CD4-positive, alpha-beta memory T cell (primary cell): ENCODE results near the gene PRELID2. TPM values are rescaled to one million over a fixed set of nuclear protein-coding genes. Genes with fewer than 3 reads are reported as not detected.

Experiments used
- CTCF ChIA-PET: fragments of 350-600 bp; sonication (Branson Sonifier 250); formaldehyde crosslinking; loops from one replicate; lab custom pipeline; 2021; ENCODE audit warnings: inconsistent platforms; ENCODE audit not compliant: partially characterized antibody; lab: Charles Lee
- POLR2A ChIA-PET: fragments of 350-600 bp; sonication (Branson Sonifier 250); formaldehyde crosslinking; loops from one replicate; lab custom pipeline; 2021; ENCODE audit not compliant: partially characterized antibody; lab: Charles Lee
- DNase-seq, 5 donors: peaks; one replicate each; pipeline versions ENCODE4 v3.0.0 to v3.0.0-alpha.2; 2020 to 2022; ENCODE audit warnings: mixed read lengths in 1 of 5
- H3K27ac ChIP-seq: one replicate; pipeline ENCODE4 v1.7.0; 2013; ENCODE audit warnings: low read depth, low read length
- H3K27me3 ChIP-seq: 2 replicates; pipeline ENCODE4 v1.7.0; 2013; ENCODE audit warnings: mild to moderate bottlenecking, low read length, moderate library complexity; ENCODE audit not compliant: insufficient read depth
- H3K36me3 ChIP-seq: 2 replicates; pipeline ENCODE4 v1.7.0; 2013; ENCODE audit warnings: mild to moderate bottlenecking, low read length, moderate library complexity; ENCODE audit not compliant: insufficient read depth
- H3K4me1 ChIP-seq: 2 replicates; pipeline ENCODE4 v1.7.0; 2013; ENCODE audit warnings: mild to moderate bottlenecking, low read length, moderate library complexity; ENCODE audit not compliant: insufficient read depth
- H3K4me3 ChIP-seq, 2 donors: one replicate each; pipeline ENCODE4 v1.7.0; 2013; ENCODE audit warnings: low read length in 2 of 2, mild to moderate bottlenecking in 1 of 2
- H3K9me3 ChIP-seq, 2 donors: one replicate each; pipeline ENCODE4 v1.7.0; 2013; ENCODE audit warnings: low read length in 2 of 2, control low read depth in 1 of 2; ENCODE audit not compliant: control insufficient read depth in 1 of 2
- H3K27ac Mint-ChIP-seq, 7 donors: one replicate each; pipeline ENCODE4 v1.8.0; 2020 to 2021; ENCODE audit warnings: mixed read lengths in 7 of 7, mild to moderate bottlenecking in 6 of 7, inconsistent platforms in 3 of 7, moderate library complexity in 3 of 7
- H3K27me3 Mint-ChIP-seq, 2 donors: one replicate each; pipeline ENCODE4 v1.8.0; 2020 to 2021; ENCODE audit warnings: mixed read lengths in 2 of 2
- H3K36me3 Mint-ChIP-seq, 2 donors: one replicate each; pipeline ENCODE4 v1.8.0; 2020 to 2021; ENCODE audit warnings: mixed read lengths in 2 of 2, inconsistent platforms in 1 of 2, mild to moderate bottlenecking in 1 of 2
- H3K4me1 Mint-ChIP-seq, 4 donors: one replicate each; pipeline ENCODE4 v1.8.0; 2020 to 2021; ENCODE audit warnings: mixed read lengths in 4 of 4, mild to moderate bottlenecking in 1 of 4
- H3K4me3 Mint-ChIP-seq, 8 donors: one replicate each; pipeline ENCODE4 v1.8.0; 2020 to 2021; ENCODE audit warnings: mixed read lengths in 8 of 8, mild to moderate bottlenecking in 7 of 8, moderate library complexity in 6 of 8, inconsistent platforms in 3 of 8
- H3K9me3 Mint-ChIP-seq, 8 donors: one replicate each; pipeline ENCODE4 v1.8.0; 2020 to 2021; ENCODE audit warnings: mixed read lengths in 8 of 8, mild to moderate bottlenecking in 5 of 8, inconsistent platforms in 3 of 8, moderate library complexity in 1 of 8
- intact Hi-C: fragments of 100-400 bp; cut with micrococcal nuclease; formaldehyde crosslinking; loops from one replicate; pipeline ENCODE4 v1.15.1; 2023
- polyA plus RNA-seq, 2 donors: library from polyadenylated mRNA; unstranded; fragments of 300-500 nt; fragmentation: Illumina TruSeq; gene quantifications; one replicate each; pipeline ENCODE4 v1.2.3, GENCODE V29; 2021
- total RNA-seq, 2 experiments: library from RNA; stranded (reverse); gene quantifications; one replicate each; pipeline ENCODE4 v1.2.3, GENCODE V29; 2021

PRELID2 gene
- total and polyA plus RNA-seq, 4 experiments from 2014 or later: 1.7 to 3.1 (median 2.2) TPM

DNA sequence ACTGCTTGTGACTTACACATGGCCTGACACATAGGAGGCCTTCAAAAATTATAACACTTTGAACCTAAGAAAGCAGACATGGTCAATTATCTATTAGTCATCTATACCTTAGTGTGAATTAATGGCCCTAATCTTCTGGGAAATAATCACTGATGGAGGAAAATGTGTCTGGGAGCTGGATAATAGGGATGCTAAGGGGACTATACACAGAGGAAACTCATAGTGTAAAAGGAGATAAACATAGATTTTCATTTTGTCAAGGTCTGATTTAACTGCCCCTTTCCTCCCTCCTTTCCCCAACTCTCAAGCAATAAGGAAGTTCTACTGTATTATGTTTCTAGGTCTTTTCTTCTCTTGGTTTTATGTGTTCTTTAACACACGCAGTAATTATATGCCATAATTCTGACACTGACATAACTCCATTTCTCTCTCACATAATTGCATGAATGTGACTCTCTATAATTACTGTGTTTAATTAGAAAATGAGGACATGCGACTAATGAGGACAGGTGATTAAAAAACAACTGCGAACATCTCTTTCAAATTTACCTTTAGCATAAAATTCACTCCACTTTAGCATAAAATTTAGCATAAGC, 18.7 kb upstream of the PRELID2 start:
- peaks cover 0 to 1% (median 0%) of the 10 kb centered on the region in 4 donors for H3K4me1 Mint-ChIP-seq
- CTCF ChIA-PET: no interaction called here
- Histone ChIP-seq H3K4me3 (no peak overlapping the region), H3K36me3 (no peaks in the 10 kb centered on the region), H3K4me1 (peaks cover 6% of the 10 kb centered on the region), H3K27ac (no peak overlapping the region), H3K9me3 (no peaks in the 10 kb centered on the region), H3K27me3 (no peaks in the 10 kb centered on the region)
- intact Hi-C loops: no loop called here
- H3K27me3 Mint-ChIP-seq: peaks cover 3 to 7% of the 10 kb centered on the region in 2 donors
- H3K36me3 Mint-ChIP-seq: no peaks in the 10 kb centered on the region
- peaks cover 0 to 3% (median 0%) of the 10 kb centered on the region in 8 donors for H3K9me3 Mint-ChIP-seq
- DNase-seq: no peak
- H3K4me3 Mint-ChIP-seq: no peak overlapping the region
- POLR2A ChIA-PET: no interaction called here
- no peak overlapping the region for H3K27ac Mint-ChIP-seq

DNA sequence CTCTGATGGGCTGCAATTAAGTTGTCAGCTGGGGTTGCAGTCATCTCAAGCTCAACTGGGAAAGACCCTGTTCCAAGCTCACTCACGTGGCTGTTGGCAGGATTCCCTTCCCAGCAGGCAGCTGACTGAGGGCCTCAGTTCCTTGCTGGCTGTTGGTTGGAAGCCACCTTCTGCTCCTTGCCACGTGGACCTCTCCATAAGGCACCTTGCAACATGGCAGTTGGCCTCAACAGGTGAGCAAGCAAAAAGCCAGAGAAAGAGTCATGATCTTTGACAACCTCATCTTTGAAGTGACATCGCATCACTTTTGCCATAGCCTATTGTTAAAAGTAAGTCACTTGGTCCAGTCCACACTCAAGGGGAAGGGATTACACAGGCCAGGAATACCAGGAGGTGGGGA, 17.8 kb upstream of the PRELID2 start:
- no peak overlapping the region for H3K4me3 Mint-ChIP-seq
- POLR2A ChIA-PET: no interaction called here
- peaks cover 3 to 9% of the 10 kb centered on the region in 2 donors for H3K27me3 Mint-ChIP-seq

DNA sequence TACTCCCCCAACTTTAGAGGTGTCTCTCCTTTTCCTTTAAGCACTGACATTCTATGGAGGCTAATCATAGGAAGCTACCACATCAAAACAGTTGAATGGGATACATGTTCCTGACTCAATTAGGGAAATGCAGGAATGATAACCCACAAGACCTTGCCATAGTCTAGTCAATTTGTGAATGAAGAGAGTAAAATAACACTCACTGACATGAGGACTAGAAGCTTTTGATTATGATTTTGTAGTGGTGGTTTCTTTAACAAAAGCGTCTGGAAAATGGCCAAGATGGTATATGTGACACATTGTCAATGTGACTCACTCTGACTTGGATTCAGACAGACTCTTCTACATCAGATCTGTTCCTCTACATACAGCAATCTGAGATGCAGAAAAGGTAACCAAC, 13.7 kb upstream of the PRELID2 start:
- POLR2A ChIA-PET: no interaction called here
- H3K9me3 Mint-ChIP-seq: peaks cover 0 to 3% (median 0%) of the 10 kb centered on the region in 8 donors

More for the DNA sequence above, 17.8 kb upstream of the PRELID2 start:
- H3K9me3 Mint-ChIP-seq: peaks cover 0 to 3% (median 0%) of the 10 kb centered on the region in 8 donors
- Histone ChIP-seq H3K4me1 (peaks cover 6% of the 10 kb centered on the region), H3K9me3 (no peaks in the 10 kb centered on the region), H3K27me3 (no peaks in the 10 kb centered on the region), H3K27ac (no peak overlapping the region), H3K36me3 (no peaks in the 10 kb centered on the region), H3K4me3 (no peak overlapping the region)
- no peak for DNase-seq
- H3K36me3 Mint-ChIP-seq: no peaks in the 10 kb centered on the region
- intact Hi-C loops: no loop called here
- peaks cover 0 to 1% (median 0%) of the 10 kb centered on the region in 4 donors for H3K4me1 Mint-ChIP-seq
- no peak overlapping the region for H3K27ac Mint-ChIP-seq
- CTCF ChIA-PET: no interaction called here

DNA sequence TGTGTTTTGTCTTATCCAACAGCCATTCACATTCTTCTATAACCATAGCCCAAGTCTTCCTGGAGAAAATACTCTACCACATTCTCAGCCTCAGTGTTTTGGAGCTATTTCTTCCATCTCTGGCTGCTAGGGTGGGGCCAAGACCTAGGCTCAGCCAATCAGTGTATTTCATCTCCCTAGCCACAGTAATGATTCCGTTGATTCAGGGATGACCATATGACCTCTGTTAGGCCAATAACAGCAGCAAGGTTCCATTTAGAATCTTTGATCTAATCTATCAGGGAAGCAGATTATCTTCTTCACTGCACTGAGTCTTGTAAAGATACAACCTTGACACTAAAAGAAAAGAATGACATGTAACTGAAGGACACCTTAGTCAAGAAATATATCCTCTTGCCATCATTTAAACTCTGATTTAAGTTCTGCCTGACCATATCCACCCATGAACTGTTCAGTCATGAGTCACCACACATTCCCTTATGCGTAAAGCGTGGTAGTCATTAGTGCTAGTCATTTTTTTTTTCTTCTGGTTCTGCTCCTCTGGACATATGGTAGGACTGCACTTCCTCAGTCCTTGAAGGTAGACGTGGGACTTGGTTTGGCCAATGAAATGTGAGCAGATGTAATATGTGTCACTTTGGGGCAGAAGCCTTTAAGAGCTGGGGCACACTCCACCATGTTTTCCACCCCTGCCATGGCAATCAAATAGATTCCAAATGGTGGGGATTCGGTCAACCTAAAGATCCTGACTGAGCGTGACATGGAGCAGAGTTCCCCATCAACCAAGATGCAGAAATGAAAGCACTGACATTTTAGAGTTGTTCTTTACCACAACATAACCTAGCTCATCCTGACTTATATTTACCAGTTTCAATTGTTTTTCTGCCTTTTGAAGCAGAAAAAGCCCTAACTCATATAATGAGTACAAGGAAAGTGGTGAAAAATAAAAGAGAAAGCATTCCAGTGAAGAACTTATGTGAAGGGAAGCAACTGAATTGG, 12.7 kb upstream of the PRELID2 start:
- ChIA-PET CTCF (interaction anchor here (1.0 kb wide), 1 partner anchor 20 kb away, joined by 5 read pairs; no protein-coding TSS in a partner anchor), POLR2A (no interaction called here)
- H3K27me3 Mint-ChIP-seq: peaks cover 7 to 13% of the 10 kb centered on the region in 2 donors
- Histone ChIP-seq H3K4me3 (no peak overlapping the region), H3K27me3 (no peaks in the 10 kb centered on the region), H3K9me3 (no peaks in the 10 kb centered on the region), H3K4me1 (no peaks in the 10 kb centered on the region), H3K36me3 (no peaks in the 10 kb centered on the region), H3K27ac (no peak overlapping the region)
- H3K27ac Mint-ChIP-seq: no peak overlapping the region
- no peak overlapping the region for H3K4me3 Mint-ChIP-seq
- intact Hi-C loops: no loop called here
- H3K4me1 Mint-ChIP-seq: no peaks in the 10 kb centered on the region
- peaks cover 0 to 3% (median 0%) of the 10 kb centered on the region in 8 donors for H3K9me3 Mint-ChIP-seq
- DNase-seq: no peak
- H3K36me3 Mint-ChIP-seq: no peaks in the 10 kb centered on the region

More for the DNA sequence above, 13.7 kb upstream of the PRELID2 start:
- intact Hi-C loops: no loop called here
- H3K4me1 Mint-ChIP-seq: no peaks in the 10 kb centered on the region
- DNase-seq: no peak
- no peaks in the 10 kb centered on the region for H3K36me3 Mint-ChIP-seq
- Histone ChIP-seq H3K9me3 (no peaks in the 10 kb centered on the region), H3K4me1 (no peaks in the 10 kb centered on the region), H3K4me3 (no peak overlapping the region), H3K36me3 (no peaks in the 10 kb centered on the region), H3K27ac (no peak overlapping the region), H3K27me3 (no peaks in the 10 kb centered on the region)
- CTCF ChIA-PET: interaction anchor here (1.0 kb wide), 1 partner anchor 21 kb away, joined by 5 read pairs; no protein-coding TSS in a partner anchor
- H3K27me3 Mint-ChIP-seq: peaks cover 3 to 7% of the 10 kb centered on the region in 2 donors
- no peak overlapping the region for H3K27ac Mint-ChIP-seq
- no peak overlapping the region for H3K4me3 Mint-ChIP-seq

DNA sequence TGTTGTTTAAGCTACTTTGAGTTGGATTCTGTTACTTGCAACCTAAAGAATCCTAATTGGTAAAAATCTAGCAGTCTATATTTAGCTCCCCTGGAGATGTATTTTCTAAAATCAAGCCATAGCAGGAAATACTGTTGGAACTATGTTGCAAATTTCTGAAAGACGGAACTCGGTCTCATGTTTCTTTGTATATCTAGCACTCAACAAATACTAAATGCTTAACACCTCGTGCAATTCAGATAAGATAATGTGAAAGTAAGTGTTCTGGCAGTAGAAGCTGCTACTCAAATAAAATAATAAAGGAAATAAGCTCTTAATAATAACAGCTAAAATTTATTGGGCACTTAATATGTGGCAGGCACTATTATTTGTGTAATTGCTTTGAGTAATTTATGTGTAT, 10.9 kb upstream of the PRELID2 start:
- no peaks in the 10 kb centered on the region for H3K36me3 Mint-ChIP-seq
- H3K36me3 ChIP-seq: no peaks in the 10 kb centered on the region
- H3K4me3 ChIP-seq: no peak overlapping the region
- no peak overlapping the region for H3K4me3 Mint-ChIP-seq
- no peak overlapping the region for H3K27ac ChIP-seq
- ChIA-PET CTCF (interaction anchor here (1.5 kb wide), 1 partner anchor 20 kb away, joined by 5 read pairs; no protein-coding TSS in a partner anchor), POLR2A (no interaction called here)
- H3K27ac Mint-ChIP-seq: no peak overlapping the region
- no peaks in the 10 kb centered on the region for H3K9me3 ChIP-seq
- no peaks in the 10 kb centered on the region for H3K4me1 ChIP-seq
- H3K9me3 Mint-ChIP-seq: peaks cover 0 to 3% (median 0%) of the 10 kb centered on the region in 8 donors
- intact Hi-C loops: no loop called here
- no peaks in the 10 kb centered on the region for H3K4me1 Mint-ChIP-seq
- DNase-seq: no peak
- peaks cover 7 to 13% of the 10 kb centered on the region in 2 donors for H3K27me3 Mint-ChIP-seq
- H3K27me3 ChIP-seq: no peaks in the 10 kb centered on the region

DNA sequence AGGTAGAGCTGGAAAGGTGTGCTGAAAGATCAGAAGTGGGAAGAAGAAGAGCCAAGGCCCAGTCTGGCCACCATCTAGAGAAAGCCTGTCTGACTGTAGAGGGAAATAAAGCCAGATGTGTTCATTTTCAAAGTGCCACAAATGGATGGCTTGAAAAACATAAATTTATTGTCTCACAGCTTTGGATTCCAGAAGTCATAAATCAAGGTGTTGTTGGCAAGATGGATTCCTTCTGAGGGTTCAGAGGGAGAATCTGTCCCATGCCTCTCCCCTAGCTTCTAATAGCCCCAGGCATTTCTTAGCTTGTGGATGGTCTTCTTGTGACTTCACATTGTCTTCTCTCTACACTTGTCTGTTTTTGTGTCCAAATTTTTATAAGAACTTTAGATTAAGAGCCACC, 6.2 kb upstream of the PRELID2 start:
- Mint-ChIP-seq H3K4me1 (peaks cover 0 to 6% (median 1%) of the 10 kb centered on the region in 4 donors), H3K27me3 (peaks cover 6 to 10% of the 10 kb centered on the region in 2 donors), H3K4me3 (no peak overlapping the region), H3K27ac (no peak overlapping the region), H3K9me3 (no peaks in the 10 kb centered on the region), H3K36me3 (no peaks in the 10 kb centered on the region)
- no peaks in the 10 kb centered on the region for H3K4me1 ChIP-seq
- intact Hi-C loops: no loop called here
- no peaks in the 10 kb centered on the region for H3K36me3 ChIP-seq
- no peak overlapping the region for H3K4me3 ChIP-seq
- ChIA-PET POLR2A (no interaction called here), CTCF (interaction anchor here (2.9 kb wide), 1 partner anchor 16 kb away, joined by 9 read pairs; no protein-coding TSS in a partner anchor)
- no peaks in the 10 kb centered on the region for H3K27me3 ChIP-seq
- H3K27ac ChIP-seq: no peak overlapping the region
- no peaks in the 10 kb centered on the region for H3K9me3 ChIP-seq
- DNase-seq: no peak
